ENCODE results near the gene TBATA. TPM values are rescaled to one million over a fixed set of nuclear protein-coding genes. Genes with fewer than 3 reads are reported as not detected.

TBATA gene
- total RNA-seq, 1 donor from 2014 or later, result not detected

DNA sequence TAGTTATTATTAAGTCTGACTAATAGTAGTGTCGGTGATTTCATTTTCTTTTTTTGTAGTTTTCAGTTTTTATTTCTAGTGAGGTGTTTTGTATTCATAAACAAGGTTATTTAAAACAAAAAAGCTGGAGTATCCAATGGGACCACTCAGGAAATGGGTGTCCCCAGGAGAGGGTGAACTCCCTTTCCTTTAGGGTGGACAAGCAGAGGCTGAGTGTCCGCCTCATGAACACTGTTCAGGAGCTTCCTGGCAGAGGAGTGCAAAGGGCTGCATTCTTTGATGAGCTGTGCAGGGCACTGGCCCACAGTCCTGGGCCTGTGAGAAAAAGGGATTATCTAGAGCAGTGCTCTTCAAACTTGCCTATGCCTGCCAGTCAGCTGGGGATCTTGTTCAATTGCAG lies 56.8 kb downstream of the TBATA start:
- FAIRE-seq (no peak), DNase-seq (ENCODE audit: low spot score in 2 of 2) (no peak)

DNA sequence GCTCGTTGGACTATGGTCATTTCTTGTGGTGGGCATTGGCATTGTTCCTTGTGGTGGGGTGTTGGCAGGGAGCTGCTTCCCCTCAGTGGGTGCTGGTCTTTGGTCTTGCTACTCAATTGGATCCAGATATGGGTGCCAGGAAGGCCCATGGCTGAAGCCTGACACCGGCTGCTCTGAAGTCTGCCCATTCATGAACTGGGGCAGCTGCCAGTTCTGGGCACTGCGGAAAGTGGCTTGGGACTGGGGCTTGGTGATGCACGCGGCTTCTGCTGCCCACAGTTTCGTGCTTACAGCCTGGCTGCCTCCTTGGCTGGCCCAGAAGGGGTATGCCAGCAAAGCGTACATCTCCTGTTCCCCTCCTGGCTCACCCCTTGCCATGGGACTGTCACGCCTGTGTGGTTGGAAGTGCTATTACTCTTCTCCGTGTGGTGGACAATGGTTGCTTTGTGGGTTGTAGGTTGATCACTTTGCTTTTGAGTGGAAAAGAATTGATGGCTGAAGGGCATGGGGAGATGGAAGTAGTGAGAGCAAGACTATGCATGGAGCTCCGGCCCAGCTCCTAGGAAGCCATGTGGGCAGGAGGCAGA lies 58.2 kb downstream of the TBATA start:
- no peak for FAIRE-seq
- DNase-seq (ENCODE audit: low spot score in 2 of 2), result peak; percentile 50 to 53

DNA sequence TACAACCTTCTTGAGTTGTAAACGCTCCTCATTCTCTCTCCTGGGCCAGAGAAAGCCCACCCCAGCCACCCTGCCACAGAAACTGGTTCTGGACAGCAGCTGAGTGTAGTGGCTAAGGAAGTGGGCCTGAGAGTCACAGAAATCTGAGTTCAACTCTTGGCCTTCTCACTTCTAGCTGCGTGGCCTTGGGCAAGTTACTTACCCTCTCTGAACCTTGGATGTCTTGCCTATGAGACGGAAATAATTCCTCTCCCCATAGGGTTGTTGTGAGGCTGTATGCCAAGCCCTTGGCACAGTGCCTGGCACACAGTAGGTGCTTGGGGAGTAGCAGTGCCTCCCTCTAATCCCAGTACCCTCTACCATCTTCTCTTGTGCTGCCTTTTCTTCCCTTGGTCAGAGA lies 61.4 kb downstream of the TBATA start:
- DNase-seq (ENCODE audit: low spot score in 2 of 2), result no peak
- FAIRE-seq, result no peak

DNA sequence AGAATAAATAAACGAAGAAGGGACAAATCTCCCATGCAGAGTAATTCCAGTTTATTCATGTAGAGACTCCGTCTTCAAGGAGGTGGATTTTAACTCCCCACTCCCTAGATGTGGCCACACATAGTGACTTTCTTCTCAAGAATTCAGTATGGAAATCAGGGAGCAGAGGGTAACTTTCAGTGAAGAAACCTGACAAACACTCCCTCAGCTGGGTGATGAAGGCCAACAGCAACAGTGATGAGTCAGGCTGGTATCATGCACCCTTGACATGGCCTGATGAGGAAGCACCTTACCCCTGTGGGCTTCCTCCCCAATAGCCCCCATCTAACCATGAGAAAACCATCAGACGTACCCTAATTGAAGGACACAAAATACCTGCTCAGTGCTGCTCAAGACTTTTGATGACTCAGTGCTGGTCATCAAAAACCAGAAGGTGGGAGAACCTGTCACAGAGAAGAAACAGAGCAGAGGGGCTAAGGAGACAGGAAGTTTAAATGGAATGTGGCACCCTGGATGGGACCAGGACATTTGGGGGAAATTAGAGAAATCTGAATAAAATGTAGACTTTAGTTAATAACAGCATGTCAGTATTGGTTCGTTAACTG lies 62.3 kb downstream of the TBATA start:
- FAIRE-seq, result no peak
- no peak for DNase-seq (ENCODE audit: low spot score in 2 of 2)

Small RNA genes lying within 50 kb of the gene (small RNA-seq; reads per million reads assigned to genes)
- gene RPS26P40, result not detected

Other genes starting within 250 kb of the TBATA start
- not detected for gene PRF1, start 182.6 kb downstream of the TBATA start, total RNA-seq
- gene ADAMTS14, start 112.9 kb downstream of the TBATA start, total RNA-seq, result 0.41 TPM
- 40.4 TPM for gene SGPL1, start 30.6 kb upstream of the TBATA start, total RNA-seq
- 12.2 TPM for gene PCBD1, start 103.2 kb upstream of the TBATA start, total RNA-seq